ENCODE measurements around the gene AP4S1. TPM values are rescaled to one million over a fixed set of nuclear protein-coding genes. Genes with fewer than 3 reads are reported as not detected.

Gene AP4S1
- total and polyA plus RNA-seq, 2 of the 8 experiments (the other 6 are each of a cell fraction or from before 2014, with no cell fraction given) = 2.8 to 9.9 TPM

MicroRNA genes within 50 kb of the gene (microRNA counts, 767-probe panel; counts per million panel counts)
- microRNA hsa-miR-624-3p = 879 counts per million, percentile 95 among the panel's probes with 10 or more counts

Small RNA genes lying within 50 kb of the gene (microRNA-seq; reads per million reads assigned to microRNA genes)
- gene MIR624 (ENCODE audit: borderline microRNAs expressed in 2 of 2, borderline number of aligned reads in 2 of 2, borderline replicate concordance in 1 of 2) = 4.4 to 4.9 reads per million in 2 experiments

Small RNA genes lying within 50 kb of the gene (small RNA-seq; reads per million reads assigned to genes)
- gene MIR624 (ENCODE audit: insufficient read depth) (7.0 reads per million, percentile 73 among the genes with 10 or more reads in this experiment), gene RNU6-541P (ENCODE audit: insufficient read depth) (not detected)

Other genes starting within 250 kb of the AP4S1 start
- 30.0 and 30.8 TPM in 2 replicates for gene COCH, start 151.1 kb upstream of the AP4S1 start, total RNA-seq (2021; fragmentation: NEBNext Ultra II Directional; extraction: Animal tissue kit (Norgen Biotek cat#: 25700))
- gene COCH, start 151.1 kb upstream of the AP4S1 start, polyA plus RNA-seq (2011; rRNA removed) = 10.2 and 12.9 TPM in 2 replicates
- 37.7 and 38.1 TPM in 2 replicates for gene STRN3, start 730 bp downstream of the AP4S1 start, total RNA-seq (2021; fragmentation: NEBNext Ultra II Directional; extraction: Animal tissue kit (Norgen Biotek cat#: 25700))
- gene STRN3, start 730 bp downstream of the AP4S1 start, polyA plus RNA-seq (2011; rRNA removed) = 4.8 and 8.7 TPM in 2 replicates
- 105 and 110 TPM in 2 replicates for gene HECTD1, start 182.1 kb downstream of the AP4S1 start, total RNA-seq (2021; fragmentation: NEBNext Ultra II Directional; extraction: Animal tissue kit (Norgen Biotek cat#: 25700))
- 28.4 and 44.7 TPM in 2 replicates for gene HECTD1, start 182.1 kb downstream of the AP4S1 start, polyA plus RNA-seq (2011; rRNA removed)